NCI-H345 treated with DMSO at 0.1 percent for 48 hours (cell line): Measurements from ENCODE around the gene NOTUM.
"Not testable (repeated sequence)": the region's sequence is repeated elsewhere in the genome, so short reads cannot be mapped to it uniquely, and the experiment has no call there.

Experiments
- DNase-seq: peaks from one replicate; lab custom pipeline; 2025; ENCODE audit not compliant: unreplicated experiment; lab: John Stamatoyannopoulos, UW

NOTUM gene

DNA sequence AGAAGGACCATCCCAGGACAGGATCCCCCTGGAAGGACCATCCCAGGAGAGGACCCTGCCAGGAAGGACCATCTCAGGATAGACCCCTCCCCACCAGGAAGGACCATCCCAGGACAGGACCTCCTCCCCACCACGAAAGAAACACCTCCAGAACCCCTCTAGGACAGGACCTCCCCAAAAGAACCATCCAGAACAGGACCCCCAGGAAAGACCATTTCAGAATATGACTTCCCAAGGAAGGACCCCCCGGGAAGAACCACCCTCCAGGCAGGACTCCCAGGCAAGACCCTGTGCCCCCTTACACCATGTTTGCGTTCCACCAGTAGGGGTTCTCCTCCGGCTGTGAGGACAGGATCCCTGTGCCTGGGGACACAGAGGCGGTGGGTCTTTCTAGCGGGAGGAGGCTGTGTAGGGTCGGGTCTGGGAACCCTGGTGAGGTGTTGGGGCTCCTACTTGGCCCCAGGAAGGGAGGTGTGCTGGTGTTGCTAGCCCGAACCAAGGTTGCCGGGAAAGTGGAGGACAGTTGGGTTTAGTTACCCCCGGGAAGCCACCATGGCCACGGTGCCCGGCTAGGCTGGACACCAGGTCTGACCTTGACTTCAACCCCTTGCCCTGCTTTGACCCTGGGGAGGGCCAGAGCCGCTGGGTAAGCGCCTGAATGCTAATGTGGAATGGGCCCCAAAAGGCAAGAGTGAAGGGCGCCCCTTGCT lies 2.2 kb downstream of the NOTUM start:
- DNase-seq = no peak

GRCh38 chr17:81957691-81958432 lies 3.1 kb downstream of the NOTUM start:
- DNase-seq = no peak

- DNase-seq = no peak
Measured at GRCh38 chr17:81956607-81957589, 4.1 kb downstream of the NOTUM start.

GRCh38 chr17:81955756-81956544 lies 5.0 kb downstream of the NOTUM start:
- DNase-seq = no peak

DNA sequence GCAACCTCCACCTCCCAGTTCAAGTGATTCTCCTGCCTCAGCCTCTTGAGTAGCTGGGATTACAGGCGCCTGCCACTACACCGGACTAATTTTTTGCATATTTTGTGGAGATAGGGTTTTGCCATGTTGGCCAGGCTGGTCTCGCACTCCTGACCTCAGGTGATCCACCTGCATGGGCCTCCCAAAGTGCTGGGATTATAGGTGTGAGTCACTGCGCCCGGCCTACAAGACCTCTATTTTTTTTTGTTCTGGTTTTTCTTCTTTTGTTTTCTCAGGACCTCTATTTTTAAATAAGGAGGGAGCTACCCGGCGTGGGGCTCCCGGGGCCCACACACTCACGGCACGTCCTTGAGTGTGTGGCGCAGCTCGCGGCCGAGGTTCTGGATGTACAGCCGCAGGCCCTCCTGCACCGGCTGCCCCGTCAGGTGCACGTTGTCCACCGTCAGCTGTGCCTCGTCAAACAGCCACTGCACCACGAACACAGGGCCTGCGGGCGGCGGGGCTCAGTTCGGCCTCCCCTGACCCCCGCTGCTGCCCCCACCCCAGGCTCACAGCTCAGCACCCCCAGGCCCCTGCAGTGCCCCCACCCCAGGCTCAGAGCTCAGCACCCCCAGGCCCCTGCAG lies 5.8 kb downstream of the NOTUM start:
- no peak for DNase-seq

DNA sequence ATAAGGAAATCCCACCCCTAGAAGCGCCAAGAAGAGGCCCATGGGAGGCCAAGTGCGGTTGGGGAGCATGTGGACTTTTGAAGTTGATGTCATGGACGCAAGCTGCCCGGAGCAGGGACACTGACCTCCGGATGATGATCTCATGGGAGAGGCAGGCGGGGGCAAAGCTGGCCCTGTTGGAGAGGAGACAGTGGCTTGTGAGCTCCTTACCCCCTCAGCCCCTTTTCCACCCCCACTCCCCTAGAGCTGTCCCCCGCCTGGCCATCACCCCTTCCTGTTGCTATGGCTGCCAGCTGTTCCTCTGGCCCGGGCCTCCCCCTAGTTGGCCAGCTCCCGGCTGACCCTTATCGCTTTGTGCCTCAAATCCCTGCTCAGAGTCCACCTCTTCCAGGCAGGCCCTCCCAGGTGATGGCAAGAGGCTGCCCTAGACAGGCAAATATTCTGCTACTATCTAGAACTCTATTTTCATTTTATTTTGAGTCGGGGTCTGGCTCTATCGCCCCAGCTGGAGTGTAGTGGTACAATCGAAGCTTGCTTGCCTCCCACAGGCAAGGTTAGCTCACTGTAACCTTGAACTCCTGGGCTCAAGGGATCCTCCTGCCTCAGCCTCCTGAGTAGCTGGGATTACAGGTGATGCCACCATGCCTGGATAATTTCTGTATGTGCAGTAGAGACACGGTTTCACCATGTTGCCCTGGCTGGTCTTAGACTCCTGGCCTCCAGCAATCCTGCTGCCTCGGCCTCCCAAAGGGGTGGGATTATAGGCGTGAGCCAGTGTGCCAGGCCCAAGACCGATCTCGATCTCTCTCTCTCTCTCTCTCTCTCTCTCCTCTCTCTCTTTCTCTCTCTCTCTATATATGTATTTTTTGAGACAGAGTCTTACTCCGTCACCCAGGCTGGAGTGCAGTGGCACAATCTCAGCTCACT lies 6.6 kb downstream of the NOTUM start:
- DNase-seq = no peak

GRCh38 chr17:81953443-81953842 lies 7.5 kb downstream of the NOTUM start:
- DNase-seq = not testable (repeated sequence)

DNA sequence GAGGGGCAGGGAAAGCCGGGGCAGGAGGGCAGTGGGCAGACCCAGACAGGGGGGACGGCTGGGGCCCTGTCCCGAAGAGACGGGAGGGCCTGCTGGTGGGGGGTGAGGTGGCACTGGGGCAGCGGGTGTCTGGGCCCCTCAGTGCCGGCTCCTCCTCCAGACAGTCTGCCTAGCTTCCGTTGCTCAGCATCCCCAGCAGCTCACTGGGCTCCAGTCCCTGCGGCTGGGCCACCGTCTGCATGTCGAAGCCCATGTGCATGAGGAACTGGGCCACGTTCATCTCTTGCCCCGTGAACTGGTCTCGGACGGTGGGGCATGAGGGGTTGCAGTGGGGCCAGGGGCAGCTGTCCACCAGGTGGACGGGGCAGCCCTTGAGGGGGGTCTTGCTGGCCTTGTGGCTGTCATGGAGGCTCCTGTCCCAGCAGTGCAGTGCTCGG lies 8.2 kb downstream of the NOTUM start:
- no peak for DNase-seq

DNA sequence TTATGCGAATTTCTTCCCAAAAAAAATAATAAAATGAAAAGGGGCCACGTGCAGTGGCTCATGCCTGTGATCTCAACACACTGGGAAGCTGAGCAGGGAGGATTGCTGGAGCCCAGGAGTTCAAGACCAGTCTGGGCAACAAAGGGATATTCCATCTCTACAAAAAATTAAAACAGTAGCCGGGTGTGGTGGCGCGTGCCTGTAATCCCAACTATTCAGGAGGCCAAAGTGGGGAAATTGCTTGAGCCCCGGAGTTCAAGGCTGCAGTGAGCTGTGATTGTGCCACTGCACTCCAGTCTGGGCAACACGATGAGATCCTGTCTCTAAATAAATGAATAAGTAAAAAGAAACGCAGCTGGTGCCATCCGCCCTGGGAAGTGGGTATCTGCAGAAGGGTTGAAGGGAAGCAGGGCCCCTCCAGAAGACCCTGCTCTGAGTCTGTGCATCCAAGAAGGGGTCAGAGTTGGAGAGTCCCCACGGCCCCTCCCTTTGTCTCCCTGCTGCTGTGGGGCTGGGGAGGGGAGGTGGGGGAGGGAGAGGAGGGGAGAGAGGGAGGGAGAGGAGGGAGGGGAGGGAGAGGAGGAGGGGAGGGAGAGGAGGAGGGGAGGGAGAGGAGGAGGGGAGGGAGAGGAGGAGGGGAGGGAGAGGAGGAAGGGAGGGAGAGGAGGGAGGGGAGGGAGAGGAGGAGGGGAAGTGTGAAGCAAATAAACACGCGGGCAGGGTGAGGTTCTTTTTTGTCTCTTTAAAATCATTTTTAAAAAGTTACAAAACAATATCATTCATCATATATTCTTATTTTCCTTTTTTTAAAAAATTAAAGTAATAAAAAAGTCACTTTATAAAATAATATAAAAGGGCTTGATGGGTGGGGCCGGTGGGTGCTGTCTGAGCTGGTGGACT lies 9.0 kb downstream of the NOTUM start:
- DNase-seq = no peak

- DNase-seq = no peak
Measured at GRCh38 chr17:81950501-81950900, 10.5 kb downstream of the NOTUM start.

DNA sequence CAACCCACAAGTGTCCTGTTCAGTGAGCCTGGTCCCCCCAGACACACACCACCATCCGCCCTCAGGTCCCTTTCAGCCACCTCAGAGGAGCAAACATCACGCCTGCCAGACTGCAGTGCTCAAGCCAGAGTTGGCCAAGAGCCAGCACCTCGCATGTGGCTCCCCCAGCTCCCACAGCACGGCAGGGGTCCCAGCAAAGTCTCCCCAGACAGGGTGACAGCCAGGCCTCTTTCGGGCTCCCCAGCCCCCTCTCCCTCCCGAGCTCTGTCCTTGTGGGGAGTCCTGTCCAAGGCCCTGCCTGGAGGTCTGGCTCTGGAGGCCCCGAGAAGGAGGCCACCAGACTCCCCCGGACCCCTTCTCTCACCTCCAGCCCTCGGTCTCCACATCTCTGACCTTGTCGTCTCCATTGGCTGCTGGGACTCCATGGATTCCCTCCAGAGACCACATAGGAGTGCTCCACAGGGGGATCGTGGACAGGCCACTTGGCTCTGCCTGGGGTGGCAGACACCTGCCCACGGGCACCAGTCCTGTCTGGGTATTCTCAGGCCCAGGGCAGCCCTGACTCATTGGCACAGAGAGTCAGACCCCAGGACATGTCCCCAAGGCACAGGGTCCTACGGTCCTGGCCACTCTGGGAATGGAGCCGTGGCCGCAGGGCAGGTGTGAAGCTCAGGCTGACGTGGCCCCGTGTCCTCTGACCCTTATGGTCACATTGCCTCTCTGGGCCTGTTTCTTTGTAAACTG lies 12.2 kb downstream of the NOTUM start:
- DNase-seq = no peak

- no peak for DNase-seq
Measured at GRCh38 chr17:81947189-81947588, 13.8 kb downstream of the NOTUM start, which contains the start of gene MYADML2. MYADML2 (minus strand) TSS chr17:81947233; CDS start chr17:81941741, 5,492 bp downstream.

DNA sequence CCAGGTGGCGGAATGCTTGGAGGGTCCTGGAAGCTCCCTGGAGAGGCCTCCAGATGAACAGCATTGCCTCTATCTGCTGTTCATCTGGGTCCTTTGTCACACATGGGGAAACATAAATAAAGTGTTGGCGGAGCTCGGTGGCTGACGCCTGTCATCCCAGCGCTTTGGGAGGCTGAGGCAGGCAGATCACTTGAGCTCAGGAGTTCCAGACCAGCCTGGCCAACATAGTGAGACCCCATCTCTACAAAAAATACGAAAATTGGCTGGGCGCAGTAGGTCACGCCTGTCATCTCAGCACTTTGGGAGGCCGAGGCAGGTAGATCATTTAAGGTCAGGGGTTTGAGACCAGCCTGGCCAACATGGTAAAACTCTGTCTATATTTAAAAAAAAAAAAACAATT lies 16.1 kb downstream of the NOTUM start:
- DNase-seq = no peak

GRCh38 chr17:81942167-81942553 lies 18.8 kb downstream of the NOTUM start:
- DNase-seq = no peak

DNA sequence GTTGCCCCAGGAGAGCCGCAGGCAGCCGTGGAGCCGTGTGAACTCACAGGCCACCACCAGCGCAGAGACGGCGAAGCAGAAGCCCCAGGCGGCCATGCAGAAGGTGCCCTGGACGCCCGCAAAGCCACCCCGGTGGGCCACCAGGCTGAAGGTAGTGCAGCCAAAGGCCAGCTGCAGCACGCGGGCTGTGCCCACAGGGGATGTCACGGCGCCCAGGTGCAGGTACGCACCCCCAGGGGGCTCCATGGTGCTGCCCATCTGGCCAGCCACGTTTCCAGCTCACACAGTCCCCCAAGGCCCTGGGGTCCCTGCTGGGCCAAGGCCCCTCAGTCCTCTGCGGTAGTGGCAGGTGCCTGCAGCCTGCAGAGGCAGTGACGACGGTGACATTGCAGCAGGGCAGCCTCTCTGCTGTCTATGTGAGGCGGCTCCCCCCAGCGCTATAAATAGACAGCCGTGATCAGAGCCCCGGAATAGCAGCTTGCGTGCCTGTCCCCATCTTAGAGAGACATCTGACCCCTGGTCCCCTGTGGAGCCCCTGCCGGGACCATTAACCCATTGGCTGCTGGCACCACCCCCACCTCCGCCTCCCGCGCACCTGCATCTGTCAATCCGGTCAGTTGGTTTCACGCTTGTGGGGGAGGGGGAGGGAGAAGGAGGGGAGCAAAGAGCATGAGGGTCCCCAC lies 19.4 kb downstream of the NOTUM start:
- no peak for DNase-seq

GRCh38 chr17:81940538-81941483 lies 20.2 kb downstream of the NOTUM start:
- no peak for DNase-seq
